Thoracic aorta (tissue), 2 donors: Measurements from ENCODE around the gene SOX13. TPM values are rescaled to one million over a fixed set of nuclear protein-coding genes. Genes with fewer than 3 reads are reported as not detected.

Experiments used
- ATAC-seq: fragments of 150-250 bp; one replicate; pipeline ENCODE4 v1.8.0; 2017; ENCODE audit warnings: low read depth; ENCODE audit not compliant: insufficient number of reproducible peaks, low FRiP score
- DNase-seq: peaks from one replicate; pipeline ENCODE4 v3.0.0-alpha.2; 2020; ENCODE audit warnings: low spot score
- H3K27ac ChIP-seq, 2 donors: fragments of 200-600 bp; sonication (generic); 1 replicate in 1 of 2; 2 replicates in 1 of 2; pipeline ENCODE4 v1.5.1; 2016; ENCODE audit warnings: mild to moderate bottlenecking in 2 of 2, moderate library complexity in 2 of 2
- H3K27me3 ChIP-seq: fragments of 200-600 bp; sonication (generic); replicated peaks from 2 replicates; pipeline ENCODE4 v1.6.0; 2016; ENCODE audit warnings: mild to moderate bottlenecking; ENCODE audit not compliant: insufficient read depth
- H3K36me3 ChIP-seq: fragments of 200-600 bp; sonication (generic); one replicate; pipeline ENCODE4 v1.5.1; 2016
- H3K4me1 ChIP-seq, 2 donors: fragments of 200-600 bp; sonication (generic); 1 replicate in 1 of 2; 2 replicates in 1 of 2; pipeline versions ENCODE4 v1.5.1 to v1.6.0; 2016; ENCODE audit warnings: low read depth in 2 of 2, mild to moderate bottlenecking in 1 of 2; ENCODE audit not compliant: control insufficient read depth in 1 of 2
- H3K4me3 ChIP-seq: fragments of 200-600 bp; sonication (generic); 2 replicates; pipeline ENCODE4 v1.5.1; 2016; ENCODE audit warnings: mild to moderate bottlenecking
- H3K9me3 ChIP-seq: fragments of 200-600 bp; sonication (generic); 2 replicates; pipeline ENCODE4 v1.5.1; 2016
- CTCF ChIP-seq: fragments of 200-600 bp; sonication (generic); IDR thresholded peaks from one replicate; pipeline ENCODE4 v1.5.1; 2019; ENCODE audit warnings: antibody characterized with exemption
- total RNA-seq, 2 donors: library from RNA; depleted of rRNA; stranded (reverse); fragments of >200 nt; gene quantifications; one replicate each; pipeline versions ENCODE4 v1.1.0 to v1.2.3, GENCODE V29; 2016

The SOX13 gene
- total RNA-seq, 2 donors from 2014 or later, result 27.2 to 33.2 TPM

DNA sequence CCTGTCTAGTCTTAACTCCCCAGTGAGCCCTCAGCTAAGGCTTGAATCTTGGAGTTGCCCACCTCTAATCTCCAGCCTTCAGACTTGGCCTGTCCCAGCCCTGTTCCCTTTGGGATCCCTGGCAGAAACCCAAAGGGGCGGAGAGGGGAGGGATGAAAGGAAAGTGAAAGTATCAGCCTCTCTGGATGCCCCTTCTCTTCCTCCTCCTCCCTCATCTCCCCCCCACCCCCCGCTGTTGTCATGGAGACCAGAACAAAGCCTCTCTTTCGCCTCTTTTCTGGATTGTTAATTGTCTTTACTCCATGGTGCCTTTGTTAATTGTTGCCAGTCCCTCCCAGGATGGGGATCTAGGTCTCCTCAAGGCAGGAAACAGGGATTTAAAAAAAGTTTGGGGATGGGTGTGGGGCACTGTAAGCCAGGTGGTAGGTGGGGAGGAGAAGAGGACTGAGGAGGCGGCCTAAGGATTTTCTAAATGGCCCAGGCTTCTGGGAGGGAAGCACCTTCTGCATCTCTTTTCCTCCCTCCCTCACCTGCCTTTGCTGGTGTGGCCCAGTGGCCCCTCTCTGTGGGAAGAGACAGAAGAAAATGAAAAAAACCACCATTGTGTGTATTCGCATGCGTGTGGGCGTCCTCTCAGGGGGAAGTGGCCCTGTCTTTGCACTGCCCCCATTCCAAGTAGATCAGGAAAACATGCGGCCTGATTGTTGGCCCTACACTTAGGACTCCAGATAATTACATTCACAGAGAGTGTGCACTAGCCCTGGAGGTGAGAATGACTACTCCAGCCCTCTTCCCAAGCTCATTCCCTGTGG, 7.5 kb upstream of the SOX13 start:
- no peak for ATAC-seq
- Histone ChIP-seq H3K36me3 (no peaks in the 10 kb centered on the region), H3K27ac (no peak overlapping the region), H3K9me3 (no peaks in the 10 kb centered on the region), H3K4me1 (no peaks in the 10 kb centered on the region), H3K4me3 (no peak overlapping the region), H3K27me3 (no peaks in the 10 kb centered on the region)
- DNase-seq, result no peak
- no peak for TF ChIP-seq CTCF

GRCh38 chr1:204065986-204066300, 7.0 kb upstream of the SOX13 start:
- no peak overlapping the region for H3K4me3 ChIP-seq
- no peaks in the 10 kb centered on the region for H3K9me3 ChIP-seq
- no peak for TF ChIP-seq CTCF
- DNase-seq, result no peak
- no peaks in the 10 kb centered on the region for H3K27me3 ChIP-seq
- ATAC-seq, result no peak
- no peaks in the 10 kb centered on the region for H3K4me1 ChIP-seq
- H3K36me3 ChIP-seq, result no peaks in the 10 kb centered on the region
- H3K27ac ChIP-seq, result no peak overlapping the region

- Histone ChIP-seq H3K4me1 (peaks cover 0 to 6% of the 10 kb centered on the region in 2 donors), H3K27me3 (no peaks in the 10 kb centered on the region), H3K36me3 (no peaks in the 10 kb centered on the region), H3K9me3 (no peaks in the 10 kb centered on the region), H3K4me3 (no peak overlapping the region), H3K27ac (no peak overlapping the region)
- no peak for TF ChIP-seq CTCF
- ATAC-seq (no peak), DNase-seq (no peak)
Measured at GRCh38 chr1:204067935-204068334, 5.0 kb upstream of the SOX13 start.

- no peak for ATAC-seq
- H3K27me3 ChIP-seq, result no peaks in the 10 kb centered on the region
- H3K9me3 ChIP-seq, result no peaks in the 10 kb centered on the region
Measured at GRCh38 chr1:204069887-204070286, 3.0 kb upstream of the SOX13 start.

GRCh38 chr1:204070895-204071294, 2.0 kb upstream of the SOX13 start:
- no peak for DNase-seq
- no peak for ATAC-seq
- peaks cover 0 to 16% of the 10 kb centered on the region in 2 donors for H3K4me1 ChIP-seq
- H3K27me3 ChIP-seq, result no peaks in the 10 kb centered on the region
- H3K36me3 ChIP-seq, result no peaks in the 10 kb centered on the region
- no peak for TF ChIP-seq CTCF
- no peaks in the 10 kb centered on the region for H3K9me3 ChIP-seq
- H3K27ac ChIP-seq, result no peak overlapping the region
- no peak overlapping the region for H3K4me3 ChIP-seq

More at GRCh38 chr1:204069887-204070286, 3.0 kb upstream of the SOX13 start:
- no peak for DNase-seq
- no peaks in the 10 kb centered on the region for H3K36me3 ChIP-seq
- peaks cover 0 to 6% of the 10 kb centered on the region in 2 donors for H3K4me1 ChIP-seq
- TF ChIP-seq CTCF, result no peak
- H3K4me3 ChIP-seq, result no peak overlapping the region
- H3K27ac ChIP-seq, result no peak overlapping the region
